Kidney epithelial cell (primary cell): ENCODE results near the gene ZNF652. TPM values are rescaled to one million over a fixed set of nuclear protein-coding genes. Genes with fewer than 3 reads are reported as not detected.
A peak's percentile ranks its signal among the peaks of the same experiment; 100 is the strongest.
"Not testable (repeated sequence)": the region's sequence is repeated elsewhere in the genome, so short reads cannot be mapped to it uniquely, and the experiment has no call there.

ENCODE experiments used
- DNase-seq: peaks from one replicate; pipeline ENCODE4 v3.0.0-alpha.2; 2010; ENCODE audit warnings: low read depth
- H3K27me3 ChIP-seq: 2 replicates; pipeline ENCODE4 v1.6.0; 2011; ENCODE audit warnings: low read length; ENCODE audit not compliant: control insufficient read depth, insufficient read depth
- H3K36me3 ChIP-seq: 2 replicates; pipeline ENCODE4 v1.5.1; 2011; ENCODE audit warnings: low read length; ENCODE audit not compliant: control insufficient read depth, insufficient read depth
- H3K4me3 ChIP-seq: 2 replicates; pipeline ENCODE4 v1.5.1; 2011; ENCODE audit warnings: low read depth, mild to moderate bottlenecking, control low read depth, low read length
- CTCF ChIP-seq: IDR thresholded peaks from 2 replicates; pipeline ENCODE4 v1.5.1; 2011; ENCODE audit warnings: mild to moderate bottlenecking, moderate library complexity, low read length, control low read depth, inconsistent platforms; ENCODE audit not compliant: insufficient read depth, poor library complexity, severe bottlenecking
- total RNA-seq: library from RNA; depleted of rRNA; stranded (reverse); fragments of >200 nt; gene quantifications from 2 replicates; pipeline ENCODE4 v1.2.3, GENCODE V29; 2015

ZNF652 gene
- total RNA-seq, 1 donor from 2014 or later: 21.4 TPM

DNA sequence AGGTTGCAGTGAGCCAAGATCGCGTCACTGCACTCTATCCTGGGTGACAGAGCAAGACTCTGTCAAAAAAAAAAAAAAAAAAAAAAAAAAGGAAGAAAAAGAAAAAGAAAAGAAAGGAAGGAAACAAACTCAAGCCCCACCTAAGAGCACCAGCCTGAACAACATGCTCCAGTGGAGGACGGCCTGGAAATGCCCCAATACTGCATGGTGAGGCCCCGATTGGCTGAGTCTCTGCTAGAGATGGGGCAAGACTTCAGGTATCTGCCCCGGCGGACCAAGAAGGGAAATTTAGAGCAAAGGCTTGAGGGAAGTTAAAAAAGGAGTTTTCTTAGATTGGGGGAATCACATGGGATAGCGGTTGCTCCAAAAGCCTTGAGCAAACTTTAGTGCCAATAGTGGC lies 10.4 kb upstream of the ZNF652 start:
- TF ChIP-seq CTCF: no peak
- Histone ChIP-seq H3K36me3 (no peaks in the 10 kb centered on the region), H3K27me3 (no peaks in the 10 kb centered on the region), H3K4me3 (no peak overlapping the region)
- no peak for DNase-seq

DNA sequence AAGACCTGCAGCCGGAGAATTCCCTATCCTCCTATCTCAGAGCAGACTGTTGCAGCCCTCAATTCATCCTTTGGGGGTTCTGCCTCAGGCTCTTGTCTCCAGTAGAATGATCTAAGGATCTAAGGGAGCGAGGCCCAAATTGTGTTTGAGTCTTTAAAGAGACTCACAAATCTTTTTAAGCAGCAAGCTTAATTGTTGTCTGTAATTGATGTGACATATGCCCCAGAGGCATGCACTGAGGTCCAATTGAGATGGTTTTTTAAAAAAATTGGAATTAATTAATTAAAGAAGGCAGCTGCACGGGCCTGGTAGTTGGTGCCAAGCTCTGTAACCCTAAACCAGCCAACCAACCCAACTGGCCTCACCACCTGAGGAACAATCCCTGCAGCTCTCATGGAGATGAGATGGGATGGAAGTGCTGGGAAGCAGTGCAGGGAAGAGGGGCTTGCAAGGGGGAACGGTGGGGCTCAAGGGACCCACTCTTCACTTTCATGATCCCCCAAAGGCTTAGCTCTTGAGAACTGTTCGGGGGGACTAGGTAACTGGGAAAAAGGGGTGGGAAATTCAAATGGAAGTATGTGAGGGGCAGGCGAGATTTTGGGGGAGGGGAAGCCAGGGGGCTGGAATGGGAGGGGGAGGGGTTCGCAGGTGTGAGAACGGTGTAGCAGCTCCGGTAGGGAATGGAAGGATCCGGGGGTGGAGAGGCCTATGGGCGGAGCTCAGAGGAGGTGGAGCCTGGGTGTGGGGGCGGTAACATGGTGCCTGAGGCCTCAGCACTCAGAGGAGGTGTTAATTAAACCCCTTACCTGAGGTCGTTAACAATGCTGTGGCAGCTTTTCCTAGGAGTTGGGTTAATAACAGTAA lies 9.2 kb upstream of the ZNF652 start:
- TF ChIP-seq CTCF: no peak
- Histone ChIP-seq H3K36me3 (no peaks in the 10 kb centered on the region), H3K4me3 (no peak overlapping the region), H3K27me3 (no peaks in the 10 kb centered on the region)
- no peak for DNase-seq

- Histone ChIP-seq H3K4me3 (no peak overlapping the region), H3K27me3 (no peaks in the 10 kb centered on the region), H3K36me3 (no peaks in the 10 kb centered on the region)
- DNase-seq: no peak
- TF ChIP-seq CTCF: no peak
Measured at GRCh38 chr17:49369760-49370159, 7.7 kb upstream of the ZNF652 start.

- Histone ChIP-seq H3K4me3 (no peak overlapping the region), H3K36me3 (no peaks in the 10 kb centered on the region), H3K27me3 (no peaks in the 10 kb centered on the region)
- TF ChIP-seq CTCF: no peak
- no peak for DNase-seq
Measured at GRCh38 chr17:49369089-49369488, 7.0 kb upstream of the ZNF652 start.

GRCh38 chr17:49365667-49366066 lies 3.6 kb upstream of the ZNF652 start:
- H3K36me3 ChIP-seq: no peaks in the 10 kb centered on the region
- no peaks in the 10 kb centered on the region for H3K27me3 ChIP-seq
- no peak overlapping the region for H3K4me3 ChIP-seq
- peak; percentile 17 for TF ChIP-seq CTCF
- no peak for DNase-seq

GRCh38 chr17:49365126-49365525 lies 3.1 kb upstream of the ZNF652 start:
- not testable (repeated sequence) for DNase-seq, H3K4me3 ChIP-seq, H3K27me3 ChIP-seq, H3K36me3 ChIP-seq
